Transverse colon (tissue), 4 donors: Measurements from ENCODE around the gene PASK. TPM values are rescaled to one million over a fixed set of nuclear protein-coding genes. Genes with fewer than 3 reads are reported as not detected.
A peak's percentile ranks its signal among the peaks of the same experiment; 100 is the strongest.

Source experiments
- DNase-seq: peaks from one replicate; pipeline ENCODE4 v3.0.0-alpha.2; 2019
- H3K27ac ChIP-seq, 4 donors: fragments of 200-600 bp; sonication (generic); 2 replicates each; pipeline ENCODE4 v1.5.1; 2016 to 2018; ENCODE audit warnings: inconsistent platforms in 4 of 4
- H3K27me3 ChIP-seq: fragments of 200-600 bp; sonication (generic); 2 replicates; pipeline ENCODE4 v1.5.1; 2017; ENCODE audit warnings: inconsistent platforms
- H3K36me3 ChIP-seq, 4 donors: fragments of 200-600 bp; sonication (generic); 2 replicates each; pipeline ENCODE4 v1.5.1; 2017 to 2019; ENCODE audit warnings: inconsistent platforms in 4 of 4
- H3K4me1 ChIP-seq, 4 donors: fragments of 200-600 bp; sonication (generic); 2 replicates each; pipeline ENCODE4 v1.5.1; 2017 to 2020; ENCODE audit warnings: inconsistent platforms in 4 of 4
- H3K4me3 ChIP-seq, 4 donors: fragments of 200-600 bp; sonication (generic); 1 replicate in 1 of 4; 2 replicates in 3 of 4; pipeline versions ENCODE4 v1.5.1 to v1.6.1; 2017 to 2019; ENCODE audit warnings: inconsistent platforms in 4 of 4
- H3K9me3 ChIP-seq, 2 donors: fragments of 200-600 bp; sonication (generic); 2 replicates each; pipeline ENCODE4 v1.5.1; 2017 to 2019; ENCODE audit warnings: inconsistent platforms in 2 of 2
- CTCF ChIP-seq, 5 experiments: fragments of 200-600 bp in 3 of 5; fragments of 450-650 bp in 2 of 5; sonication (generic) in 3 of 5; IDR thresholded peaks; 1 replicate in 2 of 5; 2 replicates in 3 of 5; pipeline ENCODE4 v1.5.1; 2016 to 2017; ENCODE audit warnings: antibody characterized with exemption in 5 of 5, inconsistent platforms in 3 of 5, mild to moderate bottlenecking in 2 of 5, moderate library complexity in 1 of 5
- EP300 ChIP-seq: sonication (generic); formaldehyde crosslinking; IDR thresholded peaks from one replicate; pipeline ENCODE4 v1.6.1; 2017; ENCODE audit warnings: antibody characterized with exemption, low read depth
- POLR2A ChIP-seq: fragments of 450-650 bp; IDR thresholded peaks from one replicate; pipeline ENCODE4 v1.6.1; 2016; ENCODE audit warnings: antibody characterized with exemption, mild to moderate bottlenecking, moderate library complexity
- POLR2AphosphoS5 ChIP-seq, 3 donors: sonication (generic); formaldehyde crosslinking; IDR thresholded peaks; one replicate each; pipeline ENCODE4 v1.6.1; 2016; ENCODE audit warnings: antibody characterized with exemption in 3 of 3
- WGBS, 2 donors: methylation state at CpG; one replicate each; pipeline ENCODE4 v1.1.5; 2018; ENCODE audit warnings: low coverage in 1 of 2; 5-methylcytosine and 5-hydroxymethylcytosine counted together
- in situ Hi-C, 4 donors: fragments of 200-750 bp; cut with MboI; loops; one replicate each; pipeline versions ENCODE4 v1.15.0 to v1.15.1; 2017; ENCODE audit warnings: low sequenced_read_pairs in 3 of 4, low pct_ligation_motif_present in 1 of 4, low pct_unique_long_range_greater_than_20kb in 1 of 4
- intact Hi-C: fragments of 100-400 bp; cut with DNase I; formaldehyde crosslinking; loops from one replicate; pipeline ENCODE4 v1.15.1; 2023; ENCODE audit warnings: low total_unique reads
- total RNA-seq, 4 donors: library from RNA; depleted of rRNA; stranded (reverse); fragments of >200 nt; gene quantifications; one replicate each; pipeline ENCODE4 v1.1.0, GENCODE V29; 2016

PASK gene
- total RNA-seq, 4 donors from 2014 or later, result 7.0 to 35.2 (median 19.1) TPM

- intact Hi-C loops, result no loop called here
- DNase-seq, result no peak
- WGBS, 2 donors, result 86% methylated on average over 18 of the region's 18 CpGs; no CpG with 5 or more reads in 1 of the 2 donors
- H3K27me3 ChIP-seq, result no peaks in the 10 kb centered on the region
- TF ChIP-seq POLR2A, result no peak
- TF ChIP-seq EP300, result no peak
- TF ChIP-seq POLR2AphosphoS5 (IDR thresholded peaks at IDR 0.05), result no peak
- TF ChIP-seq CTCF (IDR thresholded peaks at IDR 0.05), result no peak
- H3K27ac ChIP-seq, result peak overlapping the region in 1 of 4 donors; percentile 17
- in situ Hi-C loops, result no loop called here
- no peak overlapping the region for H3K4me3 ChIP-seq
- no peaks in the 10 kb centered on the region for H3K9me3 ChIP-seq
- no peaks in the 10 kb centered on the region for H3K4me1 ChIP-seq
- H3K36me3 ChIP-seq, result no peaks in the 10 kb centered on the region
These were observed 46.3 kb upstream of the PASK start for GRCh38 chr2:241195506-241196130.

GRCh38 chr2:241194811-241195210, 45.5 kb upstream of the PASK start:
- in situ Hi-C loops, result no loop called here
- H3K36me3 ChIP-seq, result no peaks in the 10 kb centered on the region
- TF ChIP-seq POLR2AphosphoS5 (IDR thresholded peaks at IDR 0.05) (no peak), CTCF (IDR thresholded peaks at IDR 0.05) (no peak), EP300 (no peak), POLR2A (no peak)
- intact Hi-C loops, result no loop called here
- no peak overlapping the region for H3K4me3 ChIP-seq
- no peaks in the 10 kb centered on the region for H3K4me1 ChIP-seq
- DNase-seq, result no peak
- no peaks in the 10 kb centered on the region for H3K27me3 ChIP-seq
- WGBS, 2 donors, result 56 to 81% methylated on average over 3 to 9 of the region's 9 CpGs
- H3K27ac ChIP-seq, result no peak overlapping the region
- no peaks in the 10 kb centered on the region for H3K9me3 ChIP-seq

GRCh38 chr2:241193271-241193670, 44.0 kb upstream of the PASK start:
- 75 to 80% methylated on average over 1 to 8 of the region's 8 CpGs for WGBS, 2 donors
- H3K36me3 ChIP-seq, result no peaks in the 10 kb centered on the region
- TF ChIP-seq POLR2AphosphoS5 (IDR thresholded peaks at IDR 0.05) (no peak), POLR2A (no peak)
- in situ Hi-C loops (no loop called here), intact Hi-C loops (no loop called here)
- no peak overlapping the region for H3K4me3 ChIP-seq
- H3K27me3 ChIP-seq, result no peaks in the 10 kb centered on the region
- no peak for DNase-seq
- no peaks in the 10 kb centered on the region for H3K4me1 ChIP-seq
- H3K9me3 ChIP-seq, result no peaks in the 10 kb centered on the region
- no peak overlapping the region for H3K27ac ChIP-seq

GRCh38 chr2:241191081-241191480, 41.8 kb upstream of the PASK start:
- intact Hi-C loops, result no loop called here
- Histone ChIP-seq H3K4me1 (peaks cover 0 to 3% (median 0%) of the 10 kb centered on the region in 4 donors), H3K27me3 (no peaks in the 10 kb centered on the region), H3K27ac (peak overlapping the region in 2 of 4 donors; percentile 43 to 78), H3K4me3 (no peak overlapping the region), H3K9me3 (no peaks in the 10 kb centered on the region), H3K36me3 (no peaks in the 10 kb centered on the region)
- no peak for TF ChIP-seq EP300
- no peak for TF ChIP-seq POLR2AphosphoS5 (IDR thresholded peaks at IDR 0.05)
- no peak for TF ChIP-seq CTCF (IDR thresholded peaks at IDR 0.05)
- TF ChIP-seq POLR2A, result no peak
- peak; percentile 49 for DNase-seq
- in situ Hi-C loops, result no loop called here
- 40% methylated on average over 4 of the region's 14 CpGs; no CpG with 5 or more reads in 1 of the 2 donors for WGBS, 2 donors
